ENCODE measurements around the gene PTGR2. TPM values are rescaled to one million over a fixed set of nuclear protein-coding genes. Genes with fewer than 3 reads are reported as not detected.

Gene PTGR2
- total and polyA plus RNA-seq, 2 of the 8 experiments (the other 6 are each of a cell fraction or from before 2014, with no cell fraction given), result 6.0 to 17.5 TPM

DNA sequence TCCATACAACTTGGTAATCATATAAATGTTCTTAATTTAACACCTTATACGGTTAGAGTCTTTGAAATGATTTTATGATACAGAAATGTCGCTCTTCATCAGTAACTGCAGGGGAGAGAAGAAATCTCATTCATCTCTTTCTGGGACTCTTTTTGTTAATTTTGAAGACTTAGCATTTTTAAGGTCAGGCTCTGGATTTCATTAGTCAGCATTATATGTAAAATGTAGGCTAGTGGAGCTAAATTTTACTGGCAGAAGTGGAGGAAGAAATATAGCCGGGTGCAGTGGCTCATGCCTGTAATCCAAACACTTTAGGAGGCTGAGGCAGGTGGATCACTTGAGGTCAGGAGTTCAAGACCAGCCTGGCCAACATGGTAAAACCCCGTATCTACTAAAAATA lies 4.7 kb upstream of the PTGR2 start:
- no peak overlapping the region for H3K14ac ChIP-seq (ENCODE audit: insufficient read length)
- no peak overlapping the region for H2BK120ac ChIP-seq (replicated peaks; ENCODE audit: low read depth, low read length)
- H2BK20ac ChIP-seq (ENCODE audit: low read length), result no peak overlapping the region
- H3K9me3 ChIP-seq (ENCODE audit: insufficient read depth in 2 of 2, low read depth in 1 of 2, low read length in 1 of 2), result 0 out of 4 replicates have a peak, but pooled peaks cover 0 to 3% of the 10 kb centered on the region in 2 experiments
- peaks cover 0 to 5% (median 4%) of the 10 kb centered on the region in 4 experiments; a peak in 3 of 7 replicates for H3K4me1 ChIP-seq (replicated peaks in 1 of 4; ENCODE audit: control insufficient read depth in 3 of 4, insufficient read depth in 4 of 4, low read length in 3 of 4)
- no peak for FAIRE-seq
- H4K20me1 ChIP-seq (replicated peaks in 1 of 2; ENCODE audit: control insufficient read depth in 1 of 2, insufficient read depth in 2 of 2, low read length in 2 of 2), result no peaks in the 10 kb centered on the region
- H3K4me2 ChIP-seq (ENCODE audit: insufficient read depth in 1 of 2, low read depth in 2 of 2, low read length in 2 of 2), result no peak overlapping the region
- no peaks in the 10 kb centered on the region for H3K36me3 ChIP-seq (ENCODE audit: control insufficient read depth in 2 of 4, insufficient read depth in 4 of 4, low read length in 3 of 4)
- ChIA-PET CTCF (ENCODE audit: partially characterized antibody) (interaction anchor here (1.0 to 2.1 kb wide), 5 partner anchors 10 to 118 kb away, joined by 3 to 15 read pairs (median 4); no protein-coding TSS in a partner anchor), POLR2A (ENCODE audit: partially characterized antibody) (interaction anchor here (1.7 kb wide), 1 partner anchor 8 kb away, joined by 6 read pairs; no protein-coding TSS in a partner anchor)
- WGBS, 2 experiments (ENCODE audit: extremely low coverage in 1 of 2, insufficient coverage in 1 of 2, insufficient read length in 1 of 2, insufficient replicate concordance in 2 of 2, low coverage in 1 of 2, low lambda C conversion rate in 2 of 2, missing lambda C conversion rate in 1 of 2), result 82% methylated on average over 4 of the region's 4 CpGs; no CpG with 5 or more reads in 1 of the 2 experiments
- H2BK5ac ChIP-seq (ENCODE audit: low read depth, low read length), result no peak overlapping the region
- no peak overlapping the region for H4K8ac ChIP-seq (ENCODE audit: extremely low read depth, insufficient read depth, low read length)
- no peak overlapping the region for H3K4ac ChIP-seq (replicated peaks; ENCODE audit: insufficient read length, low read depth, low read length)
- no peak for TF ChIP-seq CBX8 (IDR thresholded peaks at IDR 0.05; ENCODE audit: borderline replicate concordance, low read depth, low read length)
- TF ChIP-seq MAFK (IDR thresholded peaks at IDR 0.05; ENCODE audit: low read depth, low read length), result peak; percentile 58; the same call in 1 of the 2 replicates
- H3K23ac ChIP-seq (ENCODE audit: insufficient read length), result no peak overlapping the region
- H3K56ac ChIP-seq (replicated peaks; ENCODE audit: insufficient read length, low read depth, low read length), result no peak overlapping the region
- no peak overlapping the region for H2AK5ac ChIP-seq (ENCODE audit: low read depth, low read length)
- H4K91ac ChIP-seq (replicated peaks; ENCODE audit: insufficient read length, low read length), result no peak overlapping the region
- no peak overlapping the region for H2BK15ac ChIP-seq (ENCODE audit: low read length)
- H3K27ac ChIP-seq (ENCODE audit: low read depth, low read length), result no peak overlapping the region
- H3K9ac ChIP-seq (replicated peaks in 1 of 4; ENCODE audit: extremely low read depth in 1 of 4, low read depth in 3 of 4, low read length in 3 of 4), result no peak overlapping the region
- no peak overlapping the region for H2AFZ ChIP-seq (ENCODE audit: low read length)
- no peak overlapping the region for H4K5ac ChIP-seq (ENCODE audit: insufficient read length, low read depth, low read length)
- H3K79me1 ChIP-seq (ENCODE audit: low read depth, low read length), result no peaks in the 10 kb centered on the region
- no peak overlapping the region for H3K4me3 ChIP-seq (ENCODE audit: extremely low read depth in 1 of 4, insufficient read depth in 2 of 4, low read depth in 3 of 4, low read length in 4 of 4)
- 0 out of 4 replicates have a peak, but pooled peaks cover 0 to under 1% of the 10 kb centered on the region in 2 experiments for H3K79me2 ChIP-seq (ENCODE audit: control insufficient read depth in 1 of 2, insufficient read depth in 2 of 2, low read length in 2 of 2)
- H3K27me3 ChIP-seq (replicated peaks in 1 of 4; ENCODE audit: control insufficient read depth in 3 of 4, extremely low read depth in 1 of 4, insufficient read depth in 3 of 4, low read length in 3 of 4), result no peaks in the 10 kb centered on the region
- H3K23me2 ChIP-seq (ENCODE audit: low read depth, low read length), result no peaks in the 10 kb centered on the region; the same call in 1 of the 2 replicates
- no peak for DNase-seq (ENCODE audit: low read depth in 1 of 2, low spot score in 2 of 2)
- no peak overlapping the region for H3K18ac ChIP-seq (ENCODE audit: extremely low read depth, low read length)
- no peak overlapping the region for H2BK12ac ChIP-seq (ENCODE audit: low read depth, low read length)
